Spinal cord (tissue), 10 donors: ENCODE measurements around the gene QSOX1. TPM values are rescaled to one million over a fixed set of nuclear protein-coding genes. Genes with fewer than 3 reads are reported as not detected.

Experiments used
- DNase-seq, 6 donors: peaks; one replicate each; pipeline versions ENCODE4 v3.0.0 to v3.0.0-alpha.2; 2013 to 2015; ENCODE audit warnings: low spot score in 6 of 6, low read depth in 4 of 6
- H3K27ac ChIP-seq: one replicate; pipeline ENCODE4 v1.5.1; 2013; ENCODE audit warnings: low read depth, low read length, control low read depth
- H3K27me3 ChIP-seq: one replicate; pipeline ENCODE4 v1.6.1; 2013; ENCODE audit warnings: low read length; ENCODE audit not compliant: control insufficient read depth, insufficient read depth
- H3K36me3 ChIP-seq: one replicate; pipeline ENCODE4 v1.6.1; 2013; ENCODE audit warnings: low read length; ENCODE audit not compliant: control insufficient read depth, insufficient read depth
- H3K4me1 ChIP-seq: one replicate; pipeline ENCODE4 v1.6.1; 2013; ENCODE audit warnings: low read length; ENCODE audit not compliant: control insufficient read depth, insufficient read depth
- H3K4me3 ChIP-seq: one replicate; pipeline ENCODE4 v1.5.1; 2013; ENCODE audit warnings: low read depth, low read length, control low read depth
- H3K9me3 ChIP-seq: one replicate; pipeline ENCODE4 v1.6.1; 2013; ENCODE audit warnings: low read length; ENCODE audit not compliant: control insufficient read depth, insufficient read depth
- WGBS: methylation state at CpG from one replicate; pipeline ENCODE4 v1.1.5; 2013; ENCODE audit warnings: missing lambda C conversion rate; ENCODE audit not compliant: insufficient coverage; 5-methylcytosine and 5-hydroxymethylcytosine counted together
- polyA plus RNA-seq, 2 donors: library from polyadenylated mRNA; unstranded; fragments of 120-200 nt; gene quantifications; one replicate each; pipeline ENCODE4 v1.2.1, GENCODE V29; 2013; ENCODE audit not compliant: insufficient read length in 2 of 2
- total RNA-seq, 2 donors: library from RNA; depleted of rRNA in 1 of 2; stranded (reverse); fragments of 120-200 nt in 1 of 2; fragments of >200 nt in 1 of 2; gene quantifications; one replicate each; pipeline versions ENCODE4 v1.2.3 to v1.2.4, GENCODE V29; 2013 to 2014
- donor health status: healthy.

QSOX1 gene
- total and polyA plus RNA-seq, 4 donors = 25.0 to 46.5 (median 32.7) TPM

- Histone ChIP-seq H3K27me3 (peaks cover 47% of the 10 kb centered on the region), H3K4me1 (peaks cover 14% of the 10 kb centered on the region), H3K36me3 (no peaks in the 10 kb centered on the region), H3K27ac (no peak overlapping the region), H3K4me3 (no peak overlapping the region), H3K9me3 (no peaks in the 10 kb centered on the region)
- DNase-seq = no peak
- 76% methylated on average over 4 of the region's 7 CpGs for WGBS
Measured at GRCh38 chr1:180217006-180217405, 62.3 kb downstream of the QSOX1 start.

DNA sequence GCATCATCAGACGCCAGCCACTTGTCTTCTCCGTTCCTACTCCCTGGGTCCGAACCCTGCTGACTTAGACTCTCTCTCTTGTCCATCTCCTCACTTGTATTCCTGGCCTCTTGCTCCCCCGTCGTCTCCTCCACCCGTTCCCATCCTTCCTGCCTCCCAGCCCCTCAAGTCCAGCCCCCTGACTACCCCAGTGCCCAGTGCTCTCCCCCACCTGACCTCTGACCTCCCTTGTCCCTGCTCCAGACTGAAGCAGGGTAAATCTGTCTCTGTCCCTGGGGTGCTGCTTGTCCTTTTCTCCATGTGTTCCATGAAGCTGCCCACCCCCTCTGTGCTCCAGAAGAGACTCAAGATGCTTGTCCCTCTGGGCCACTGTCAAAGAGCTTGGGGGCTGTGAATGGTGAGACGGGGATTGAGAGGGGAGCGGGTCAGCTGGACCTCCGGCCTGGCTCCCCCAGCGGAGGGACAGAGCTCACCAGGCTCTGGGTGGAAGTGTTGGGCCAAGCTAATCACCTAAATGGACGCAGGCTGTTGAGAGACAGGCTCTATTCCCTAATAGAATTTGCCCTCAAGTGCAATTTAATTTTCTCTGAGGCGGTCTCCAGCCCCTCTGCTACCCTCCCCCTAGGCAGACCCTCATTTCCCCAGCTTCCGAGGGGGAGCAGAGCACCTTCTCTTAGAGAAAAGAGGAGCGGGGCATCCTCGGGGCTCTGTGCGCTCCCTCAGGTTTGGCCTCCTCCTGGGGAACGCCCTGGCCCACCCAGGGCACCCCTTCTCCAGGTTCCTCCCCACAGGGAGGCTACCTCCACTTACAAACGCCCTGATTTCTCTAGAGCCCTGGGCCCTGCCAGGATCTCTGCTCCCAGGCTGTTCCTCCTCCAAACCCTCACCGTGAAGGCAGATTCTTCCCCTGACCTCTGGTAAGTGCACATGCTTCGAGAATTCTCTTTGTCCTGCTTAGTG, 64.4 kb downstream of the QSOX1 start:
- Histone ChIP-seq H3K4me1 (peaks cover 7% of the 10 kb centered on the region), H3K9me3 (no peaks in the 10 kb centered on the region), H3K36me3 (no peaks in the 10 kb centered on the region), H3K4me3 (no peak overlapping the region), H3K27me3 (peaks cover 50% of the 10 kb centered on the region), H3K27ac (no peak overlapping the region)
- DNase-seq = no peak
- 84% methylated on average over 17 of the region's 20 CpGs for whole genome bisulfite sequencing

DNA sequence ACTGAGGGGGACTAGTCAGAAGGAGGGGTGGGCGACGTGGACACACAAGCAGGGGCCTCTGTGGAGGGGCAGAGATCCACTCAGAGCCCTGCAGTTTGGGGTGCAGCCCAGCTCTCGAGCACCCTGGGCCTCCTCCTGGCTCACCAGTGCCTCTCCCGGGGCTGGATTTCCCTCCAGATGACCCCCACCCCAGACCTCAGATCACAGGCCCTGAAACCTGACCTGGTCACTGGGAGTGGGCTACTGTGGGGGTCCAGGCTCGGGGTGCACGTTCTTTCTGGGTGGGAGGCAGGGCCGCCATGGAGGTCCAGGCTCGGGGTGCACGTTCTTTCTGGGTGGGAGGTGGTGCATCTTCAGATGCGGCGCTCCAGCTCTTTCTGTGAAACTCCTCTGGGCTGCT, 65.1 kb downstream of the QSOX1 start:
- WGBS = 80% methylated on average over 10 of the region's 11 CpGs
- Histone ChIP-seq H3K9me3 (no peaks in the 10 kb centered on the region), H3K27ac (no peak overlapping the region), H3K4me1 (peaks cover 7% of the 10 kb centered on the region), H3K4me3 (no peak overlapping the region), H3K36me3 (no peaks in the 10 kb centered on the region), H3K27me3 (peaks cover 55% of the 10 kb centered on the region)
- DNase-seq = no peak

GRCh38 chr1:180221462-180221861, 66.8 kb downstream of the QSOX1 start:
- no peak for DNase-seq
- no peaks in the 10 kb centered on the region for H3K36me3 ChIP-seq
- WGBS = 81% methylated on average over 3 of the region's 6 CpGs
- H3K4me3 ChIP-seq = no peak overlapping the region
- peaks cover 70% of the 10 kb centered on the region for H3K27me3 ChIP-seq
- H3K4me1 ChIP-seq = peaks cover 7% of the 10 kb centered on the region
- H3K27ac ChIP-seq = no peak overlapping the region
- no peaks in the 10 kb centered on the region for H3K9me3 ChIP-seq

GRCh38 chr1:180224902-180225301, 70.2 kb downstream of the QSOX1 start:
- Histone ChIP-seq H3K4me1 (peaks cover 12% of the 10 kb centered on the region), H3K4me3 (no peak overlapping the region), H3K27ac (no peak overlapping the region), H3K9me3 (no peaks in the 10 kb centered on the region), H3K27me3 (peaks cover 80% of the 10 kb centered on the region), H3K36me3 (no peaks in the 10 kb centered on the region)
- WGBS = 21% methylated on average over 2 of the region's 5 CpGs
- no peak for DNase-seq

DNA sequence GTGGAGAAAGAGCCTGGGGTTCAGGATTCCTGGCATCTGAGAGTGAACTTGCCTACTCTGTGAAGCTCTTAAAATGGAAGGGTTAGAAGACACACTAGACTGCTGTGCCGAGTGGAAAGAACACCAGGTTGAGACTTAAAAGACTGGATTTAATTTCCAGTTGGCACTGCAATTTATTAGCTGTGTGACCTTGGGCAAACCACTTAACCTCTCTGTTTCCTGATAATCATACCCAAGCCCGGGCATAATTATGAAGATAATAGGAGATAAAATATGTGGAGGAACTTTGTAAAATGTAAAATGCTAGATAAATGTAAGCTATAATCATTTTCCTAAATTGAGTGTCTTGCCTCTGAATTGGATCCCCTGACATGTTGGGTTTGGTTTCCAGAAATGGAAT, 70.7 kb downstream of the QSOX1 start:
- no peak overlapping the region for H3K27ac ChIP-seq
- H3K27me3 ChIP-seq = peaks cover 80% of the 10 kb centered on the region
- peaks cover 17% of the 10 kb centered on the region for H3K4me1 ChIP-seq
- DNase-seq = no peak
- no peak overlapping the region for H3K4me3 ChIP-seq
- WGBS = no CpG with 5 or more reads among the region's 2 CpGs
- no peaks in the 10 kb centered on the region for H3K36me3 ChIP-seq
- H3K9me3 ChIP-seq = no peaks in the 10 kb centered on the region

GRCh38 chr1:180227861-180228647, 73.4 kb downstream of the QSOX1 start:
- Histone ChIP-seq H3K36me3 (no peaks in the 10 kb centered on the region), H3K27ac (no peak overlapping the region), H3K9me3 (no peaks in the 10 kb centered on the region), H3K27me3 (peaks cover 87% of the 10 kb centered on the region), H3K4me1 (peaks cover 32% of the 10 kb centered on the region), H3K4me3 (no peak overlapping the region)
- peak in 2 of 6 donors; percentile 22 to 41 for DNase-seq
- WGBS = 4% methylated on average over 6 of the region's 17 CpGs

- peak overlapping the region; percentile 22 for H3K4me3 ChIP-seq
- H3K9me3 ChIP-seq = no peaks in the 10 kb centered on the region
- no peaks in the 10 kb centered on the region for H3K36me3 ChIP-seq
- 1% methylated on average over 54 of the region's 57 CpGs for WGBS
- peaks cover 94% of the 10 kb centered on the region for H3K27me3 ChIP-seq
- H3K4me1 ChIP-seq = peaks cover 40% of the 10 kb centered on the region
- DNase-seq = peak in 2 of 6 donors; percentile 56 to 58
- no peak overlapping the region for H3K27ac ChIP-seq
Measured at GRCh38 chr1:180228648-180229482, 74.2 kb downstream of the QSOX1 start.
